HG03135 (cell line): Measurements from ENCODE around the gene CRELD1.
A peak's percentile ranks its signal among the peaks of the same experiment; 100 is the strongest.
"Not testable (repeated sequence)": the region's sequence is repeated elsewhere in the genome, so short reads cannot be mapped to it uniquely, and the experiment has no call there.

Source experiments
- ATAC-seq: cut with Tn5 transposase; IDR thresholded peaks from one replicate; pipeline ENCODE4 v1.9.1; 2021; ENCODE audit warnings: mild to moderate bottlenecking, moderate library complexity; ENCODE audit not compliant: unreplicated experiment

The CRELD1 gene, protein sequence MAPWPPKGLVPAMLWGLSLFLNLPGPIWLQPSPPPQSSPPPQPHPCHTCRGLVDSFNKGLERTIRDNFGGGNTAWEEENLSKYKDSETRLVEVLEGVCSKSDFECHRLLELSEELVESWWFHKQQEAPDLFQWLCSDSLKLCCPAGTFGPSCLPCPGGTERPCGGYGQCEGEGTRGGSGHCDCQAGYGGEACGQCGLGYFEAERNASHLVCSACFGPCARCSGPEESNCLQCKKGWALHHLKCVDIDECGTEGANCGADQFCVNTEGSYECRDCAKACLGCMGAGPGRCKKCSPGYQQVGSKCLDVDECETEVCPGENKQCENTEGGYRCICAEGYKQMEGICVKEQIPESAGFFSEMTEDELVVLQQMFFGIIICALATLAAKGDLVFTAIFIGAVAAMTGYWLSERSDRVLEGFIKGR

DNA sequence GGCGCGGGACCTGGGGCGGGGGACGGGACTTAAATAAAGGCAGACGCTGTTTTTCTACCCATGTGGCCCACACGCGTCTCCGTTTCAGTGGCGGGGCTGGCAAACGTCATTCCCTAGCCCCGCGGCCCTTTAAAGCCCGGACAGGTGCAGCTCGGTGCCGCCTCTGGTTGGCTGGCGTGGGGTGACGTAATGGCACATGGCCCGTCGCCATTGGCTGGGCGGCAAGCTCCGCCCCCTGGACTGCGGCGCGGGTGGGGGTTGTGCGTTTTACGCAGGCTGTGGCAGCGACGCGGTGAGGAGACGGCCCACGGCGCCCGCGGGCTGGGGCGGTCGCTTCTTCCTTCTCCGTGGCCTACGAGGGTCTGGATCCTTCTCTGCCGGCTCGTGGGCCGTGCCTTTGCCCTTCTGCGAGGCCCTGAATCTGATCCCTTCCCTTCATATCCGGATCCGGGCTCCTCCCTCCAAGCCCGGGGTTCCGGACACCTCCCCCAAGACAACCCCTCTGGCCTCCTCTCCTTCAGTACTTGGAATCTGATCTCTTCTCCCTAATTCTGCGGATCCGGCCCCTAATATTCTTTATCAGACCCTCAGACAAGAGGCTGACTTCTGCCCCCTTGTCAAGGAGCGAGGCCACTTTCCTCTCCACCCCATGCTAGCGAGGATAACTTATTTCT lies at the start of gene CRELD1:
Gene CRELD1 (plus strand): TSS at position 274 of the 674 bp plus-strand sequence. CDS start 605 bp downstream, outside the sequence.
- ATAC-seq: peak; percentile 88

DNA sequence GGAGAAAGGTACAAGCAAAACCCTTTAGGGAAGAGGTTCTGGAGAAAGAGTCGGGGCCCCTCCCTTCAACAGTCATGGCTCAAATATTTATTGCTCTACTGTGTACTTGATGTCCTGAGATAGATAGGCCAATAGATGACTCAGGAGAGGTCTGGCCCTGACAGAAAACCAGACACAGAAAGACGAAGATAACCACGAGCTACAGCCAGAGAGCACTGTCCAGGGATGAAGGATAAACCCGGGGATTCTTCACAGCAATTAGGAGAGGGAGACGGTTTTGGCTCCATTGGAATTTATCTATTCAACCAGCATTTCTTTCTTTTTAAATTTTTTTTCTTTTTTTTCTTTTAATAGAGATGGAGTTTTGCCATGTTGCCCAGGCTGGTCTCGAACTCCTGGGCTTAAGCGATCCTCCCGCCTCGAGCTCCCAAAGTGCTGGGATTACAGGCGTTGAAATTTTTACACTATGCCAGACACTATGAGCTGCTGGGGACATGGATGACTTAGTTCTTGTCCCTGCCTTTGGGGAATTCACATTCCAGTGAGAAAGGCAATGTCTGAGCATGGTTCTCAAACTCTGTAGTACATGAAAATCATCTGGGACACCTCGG lies 49.0 kb upstream of the CRELD1 start:
- no peak for ATAC-seq

DNA sequence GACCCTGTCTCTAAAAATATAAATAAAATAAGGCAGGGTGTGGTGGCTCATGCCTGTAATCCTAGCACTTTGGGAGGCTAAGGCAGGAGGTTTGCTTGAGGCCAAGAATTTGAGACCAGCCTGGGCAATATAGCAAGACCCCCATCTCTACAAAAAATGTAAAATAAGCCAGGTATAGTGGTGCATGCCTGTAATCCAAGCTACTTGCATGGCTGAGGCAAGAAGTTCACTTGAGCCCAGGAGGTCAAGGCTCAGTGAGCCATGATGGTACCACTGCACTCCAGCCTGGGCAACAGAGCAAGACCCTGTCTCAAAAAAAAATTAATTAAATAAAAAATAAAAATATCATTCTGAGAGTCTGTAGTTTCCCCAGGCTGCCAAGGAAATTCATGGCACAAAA lies 47.3 kb upstream of the CRELD1 start:
- ATAC-seq: no peak

DNA sequence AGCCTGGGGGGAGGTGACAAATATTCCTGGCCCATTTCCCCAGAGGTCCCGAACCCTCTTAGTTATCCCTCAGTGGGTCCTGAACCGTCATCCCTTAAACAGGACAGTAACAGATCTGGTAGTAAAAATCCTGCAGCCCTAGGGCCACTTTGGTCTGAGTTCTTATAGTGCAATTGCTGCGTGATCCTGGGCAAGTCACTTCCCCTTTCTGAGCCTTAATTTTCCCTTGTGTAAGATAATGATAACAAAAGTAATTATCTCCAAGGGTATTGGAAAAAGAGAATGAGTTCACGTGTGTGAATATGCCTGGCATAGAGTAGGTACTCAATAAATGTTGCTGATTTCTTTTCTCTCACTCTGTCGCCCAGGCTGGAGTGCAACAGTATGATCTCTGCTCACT lies 46.2 kb upstream of the CRELD1 start:
- ATAC-seq: no peak

DNA sequence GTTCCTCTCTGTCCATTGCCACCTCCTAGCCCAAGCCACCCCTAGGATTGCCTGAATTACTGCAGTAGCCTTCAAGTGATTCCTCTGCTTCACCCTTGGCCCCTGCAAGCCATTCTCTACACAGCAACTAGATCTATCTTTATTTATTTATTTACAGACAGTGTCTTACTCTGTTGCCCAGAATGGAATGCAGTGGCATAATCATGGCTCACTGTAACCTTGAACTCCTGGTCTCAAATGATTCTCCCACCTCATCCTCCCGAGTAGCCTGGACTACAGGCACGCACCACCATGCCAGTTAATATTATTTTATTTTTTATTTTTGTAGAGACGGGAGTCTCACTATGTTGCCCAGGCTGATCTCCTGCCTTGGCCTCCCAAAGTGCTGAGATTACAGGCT lies 45.1 kb upstream of the CRELD1 start:
- no peak for ATAC-seq

DNA sequence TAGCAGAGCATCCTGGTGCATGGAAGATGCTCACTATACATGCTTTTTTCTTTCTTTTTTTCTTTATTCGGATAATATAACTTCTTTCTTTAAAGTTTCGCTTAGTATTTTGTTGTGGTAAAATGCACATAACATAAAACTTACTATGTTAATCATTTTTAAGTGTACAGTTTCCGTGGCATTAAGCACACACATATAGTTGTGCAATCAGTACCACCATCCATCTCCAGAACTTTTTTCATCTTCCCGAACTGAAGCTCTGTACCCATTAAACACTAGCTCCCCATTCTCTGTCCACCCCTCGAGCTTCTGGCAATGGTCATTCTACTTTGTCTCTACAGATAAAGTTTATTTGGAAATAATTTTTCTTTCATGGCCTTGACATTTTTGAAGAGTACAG lies 44.2 kb upstream of the CRELD1 start:
- ATAC-seq: no peak

DNA sequence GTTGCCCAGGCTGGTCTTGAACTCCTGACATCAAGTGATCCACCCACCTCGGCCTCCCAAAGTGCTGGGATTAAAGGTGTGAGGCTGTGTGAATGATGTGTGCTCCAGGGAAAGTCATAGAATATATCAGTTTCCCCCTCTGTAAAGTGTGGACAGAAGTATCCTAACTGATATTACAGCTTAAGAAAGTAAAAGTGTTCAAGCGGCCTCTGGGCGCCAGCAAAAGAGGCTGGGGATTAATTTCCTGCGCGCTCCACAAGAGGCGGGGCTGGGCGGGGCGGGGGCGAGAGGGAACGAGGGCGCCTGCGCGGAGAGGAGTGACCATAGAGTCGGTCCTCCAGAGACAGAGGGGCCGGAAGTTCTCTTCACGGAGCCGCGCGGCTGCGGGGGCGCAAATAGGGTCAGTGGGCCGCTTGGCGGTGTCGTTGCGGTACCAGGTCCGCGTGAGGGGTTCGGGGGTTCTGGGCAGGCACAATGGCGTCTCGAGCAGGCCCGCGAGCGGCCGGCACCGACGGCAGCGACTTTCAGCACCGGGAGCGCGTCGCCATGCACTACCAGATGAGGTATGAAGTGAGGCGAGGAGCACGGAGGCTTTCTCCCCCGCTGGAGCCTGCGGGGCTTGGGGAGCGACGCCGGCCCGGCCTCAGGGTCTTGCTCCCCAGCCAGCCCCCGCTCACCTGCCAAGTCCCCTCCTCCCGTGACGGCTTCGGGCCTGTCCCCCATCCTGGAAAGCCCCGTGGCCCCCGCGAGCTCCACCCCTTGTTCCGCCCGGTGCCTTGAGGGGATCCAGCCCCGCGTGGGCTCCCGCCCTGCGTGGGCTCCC lies 43.2 kb upstream of the CRELD1 start, which contains the start of gene JAGN1:
Gene JAGN1 (plus strand): TSS at position 362 of the 823 bp plus-strand sequence. CDS start 113 bp downstream, at position 475.
- peak; percentile 77 for ATAC-seq

DNA sequence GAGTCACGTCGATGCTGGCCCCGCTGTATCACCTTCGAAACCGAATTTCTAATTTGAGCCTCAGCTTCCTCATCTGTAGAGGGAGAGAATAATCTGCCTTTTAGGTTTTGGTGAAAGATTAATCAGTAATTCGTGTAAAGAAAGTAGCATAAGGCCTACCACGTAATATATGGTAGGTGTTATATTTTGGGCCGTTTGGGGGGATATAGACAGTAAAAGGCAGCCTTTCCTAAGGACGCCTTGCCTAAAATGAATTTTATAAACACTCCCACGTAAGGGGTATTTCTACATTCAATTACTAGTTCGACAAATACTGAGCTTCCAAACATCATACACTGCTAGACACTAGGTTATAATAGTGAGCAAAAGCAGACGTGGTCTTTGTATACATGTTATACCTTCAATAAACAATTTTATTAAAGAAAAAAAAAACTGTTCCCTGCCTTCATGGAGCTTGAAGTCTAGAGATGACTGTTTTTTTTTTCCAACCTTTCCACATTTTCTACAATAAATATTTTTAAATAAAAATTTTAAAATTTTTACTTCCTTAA lies 42.5 kb upstream of the CRELD1 start:
- no peak for ATAC-seq

DNA sequence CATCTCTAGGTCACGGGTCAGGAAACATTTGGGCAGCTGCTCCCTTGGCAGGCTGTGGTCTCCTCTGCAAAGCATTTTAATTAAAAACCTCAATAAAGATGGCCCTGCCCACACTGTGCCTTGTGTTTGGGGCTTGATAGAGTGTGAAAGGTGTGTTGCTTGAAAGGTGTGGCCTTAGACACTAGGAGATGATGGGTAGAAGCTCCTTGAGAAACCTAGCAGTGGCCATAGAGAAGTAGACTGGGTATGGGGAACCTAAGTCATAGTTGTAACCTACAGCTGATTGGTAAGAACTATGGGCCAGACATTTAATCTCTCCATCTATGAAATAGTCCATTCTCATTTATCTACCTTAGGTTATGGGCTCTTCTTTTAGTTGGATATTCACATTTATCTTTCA lies 39.9 kb upstream of the CRELD1 start:
- ATAC-seq: no peak

DNA sequence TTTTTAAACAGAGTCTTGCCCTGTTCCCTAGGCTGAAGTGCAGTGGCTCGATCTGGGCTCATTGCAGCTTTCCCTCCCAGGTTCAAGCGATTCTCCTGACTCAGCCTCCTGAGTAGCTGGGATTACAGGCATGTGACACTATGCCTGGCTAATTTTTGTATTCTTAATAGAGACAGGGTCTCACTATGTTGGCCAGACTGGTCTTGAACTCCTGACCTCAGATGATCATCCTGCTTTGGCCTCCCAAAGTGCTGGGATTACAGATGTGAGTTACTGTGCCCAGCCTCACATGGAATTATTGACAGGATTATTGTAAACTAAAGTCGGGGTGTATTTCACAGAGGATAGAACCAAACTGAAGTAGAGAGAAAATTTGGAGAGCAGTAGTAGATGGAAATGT lies 37.9 kb upstream of the CRELD1 start:
- not testable (repeated sequence) for ATAC-seq

DNA sequence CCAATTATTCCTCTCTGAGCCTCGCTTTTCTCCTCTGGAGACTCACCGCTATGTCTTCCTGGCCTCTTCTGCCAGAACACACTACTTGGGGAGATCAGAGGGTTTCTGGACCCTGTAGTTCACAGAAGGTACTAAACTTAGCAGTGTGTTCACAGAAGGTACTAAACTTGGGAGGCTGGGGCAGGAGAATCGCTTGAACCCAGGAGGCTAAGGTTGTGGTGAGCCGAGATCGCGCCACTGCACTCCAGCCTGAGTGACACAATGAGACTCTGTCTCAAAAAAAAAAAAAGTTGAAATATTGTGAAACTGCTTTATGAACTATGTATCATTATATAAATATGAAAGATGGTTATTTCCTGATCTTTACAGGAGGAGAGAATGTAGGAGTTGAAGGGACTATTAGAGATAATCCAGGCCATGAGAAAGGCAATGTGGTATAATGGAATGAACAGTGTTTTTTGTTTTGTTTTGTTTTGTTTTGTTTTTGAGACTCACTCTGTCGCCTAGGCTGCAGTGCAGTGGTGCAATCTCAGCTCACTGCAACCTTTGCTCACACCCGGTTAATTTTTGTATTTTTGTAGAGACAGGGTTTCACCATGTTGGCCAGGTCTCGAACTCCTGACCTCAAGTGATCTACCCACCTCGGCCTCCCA lies 36.8 kb upstream of the CRELD1 start:
- not testable (repeated sequence) for ATAC-seq

DNA sequence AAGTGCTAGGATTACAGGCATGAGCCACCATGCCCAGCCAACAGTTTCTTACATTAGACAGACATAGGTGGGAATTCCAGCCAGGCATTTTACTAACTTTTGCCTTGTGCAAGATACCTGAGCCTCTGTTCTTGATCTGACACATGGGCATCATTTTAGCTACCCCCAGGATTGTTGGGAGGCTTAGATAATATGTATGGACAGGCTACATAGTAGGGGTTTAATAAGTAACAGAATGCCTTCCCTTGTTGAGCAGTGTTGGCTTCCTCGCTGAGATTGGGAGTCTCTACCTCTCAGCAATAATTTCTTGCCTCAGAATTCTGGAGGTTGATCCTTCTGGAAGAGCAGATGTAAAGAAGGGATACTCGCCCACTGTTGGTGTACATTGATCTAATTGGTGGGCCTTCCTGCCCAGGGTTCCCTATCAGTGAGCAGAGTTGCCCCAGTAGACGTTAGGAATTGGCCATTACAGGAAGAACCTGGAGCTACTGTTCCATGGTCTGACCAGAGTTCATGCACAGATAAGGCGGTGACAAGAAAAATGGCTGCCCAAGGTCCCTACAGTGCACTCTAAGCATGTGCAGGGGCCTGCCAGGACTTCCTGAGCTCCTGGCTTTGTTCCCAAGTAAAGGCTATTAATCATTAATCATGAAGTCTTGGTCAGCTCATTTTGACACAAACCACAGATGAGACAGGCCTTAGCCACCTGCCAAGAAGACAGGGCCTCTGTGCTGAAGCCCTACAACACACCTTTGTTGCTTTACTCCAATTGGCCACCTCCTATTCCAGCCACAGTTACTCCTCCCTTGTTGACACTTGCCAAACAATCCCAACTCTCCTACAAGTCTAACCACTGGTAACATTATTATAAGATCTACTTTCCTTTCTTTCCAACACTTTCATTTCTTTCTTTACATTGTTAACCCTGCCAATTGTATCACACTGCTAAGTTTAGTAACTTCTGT lies 35.9 kb upstream of the CRELD1 start:
- ATAC-seq: no peak

DNA sequence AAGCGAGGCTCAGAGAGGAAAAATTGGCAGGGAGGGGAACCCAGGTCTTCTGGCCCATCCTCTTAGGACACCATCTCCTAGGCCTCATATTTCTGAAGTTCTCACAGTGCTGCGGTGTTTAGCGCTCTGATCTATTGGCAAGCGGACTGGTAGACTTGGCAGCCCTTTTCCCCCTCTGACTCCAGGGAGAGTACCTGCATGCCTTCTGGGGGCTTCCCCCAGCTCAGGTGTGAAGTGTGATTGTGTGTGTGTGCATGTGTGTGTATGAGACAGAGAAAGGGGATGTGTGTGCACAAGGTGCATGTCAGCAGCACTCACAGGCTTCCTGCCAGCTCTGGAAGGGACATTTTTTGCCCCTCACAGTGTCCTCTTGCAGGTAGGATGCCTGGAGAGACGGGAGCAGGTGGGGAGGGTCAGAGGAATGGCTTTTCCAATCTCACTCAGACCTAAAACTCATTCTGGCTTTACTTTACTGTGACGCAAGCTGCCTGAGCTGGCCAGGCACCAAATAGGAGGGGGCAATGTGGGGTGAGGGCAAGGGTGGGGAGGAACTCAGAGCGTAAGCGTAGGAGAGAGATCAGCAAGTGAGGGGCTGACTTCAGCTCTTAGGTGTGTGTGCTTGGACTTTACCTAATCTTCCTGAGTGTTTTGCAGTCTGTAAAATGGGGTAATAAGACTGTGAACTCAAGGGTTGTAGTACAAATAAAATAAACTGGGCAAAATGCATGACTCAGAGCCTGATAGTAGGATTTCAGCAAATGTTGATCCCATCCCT lies 35.0 kb upstream of the CRELD1 start:
- ATAC-seq: no peak

DNA sequence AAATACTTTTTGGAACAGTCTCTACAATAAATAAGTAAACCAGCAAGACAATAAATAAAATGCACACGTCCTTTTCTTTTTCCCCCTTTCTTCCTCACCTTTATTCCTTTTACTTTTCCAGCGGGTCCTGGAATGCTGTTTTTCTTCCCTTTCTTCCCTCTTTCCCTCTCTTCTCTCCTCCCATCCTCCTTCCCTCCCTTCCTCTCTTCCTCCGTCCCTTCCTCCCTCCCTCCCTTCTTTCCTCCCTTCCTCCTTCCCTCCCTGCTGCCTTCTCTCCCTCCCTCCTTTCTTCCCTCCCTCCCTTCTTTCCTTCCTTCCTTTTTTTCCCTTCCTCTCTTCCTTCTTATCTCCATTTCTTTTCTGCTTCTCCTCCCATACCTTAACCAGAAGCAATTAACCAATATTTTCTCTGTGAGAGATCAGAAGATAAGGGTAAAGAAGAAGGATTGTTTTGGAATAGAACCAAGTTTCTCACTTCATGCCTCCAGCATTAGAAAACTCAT lies 34.3 kb upstream of the CRELD1 start:
- ATAC-seq: no peak

DNA sequence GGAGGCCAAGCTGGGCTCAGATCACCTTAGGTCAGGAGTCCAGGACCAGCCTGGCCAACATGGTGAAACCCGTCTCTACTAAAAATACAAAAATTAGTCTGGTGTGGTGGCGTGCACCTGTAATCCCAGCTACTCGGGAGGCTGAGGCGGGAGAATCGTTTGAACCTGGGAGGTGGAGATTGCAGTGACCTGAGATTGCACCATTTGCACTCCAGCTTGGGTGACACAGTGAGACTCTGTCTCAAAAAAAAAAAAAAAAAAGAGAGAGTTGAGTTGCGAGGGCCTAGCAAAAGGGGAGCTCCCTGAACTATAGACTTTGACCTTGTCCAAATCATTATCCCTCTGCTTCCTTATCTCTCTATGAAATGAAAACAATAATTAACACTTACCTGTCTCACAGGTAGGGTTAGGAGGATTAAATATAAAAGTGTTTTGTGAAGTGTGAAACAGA lies 32.6 kb upstream of the CRELD1 start:
- not testable (repeated sequence) for ATAC-seq

DNA sequence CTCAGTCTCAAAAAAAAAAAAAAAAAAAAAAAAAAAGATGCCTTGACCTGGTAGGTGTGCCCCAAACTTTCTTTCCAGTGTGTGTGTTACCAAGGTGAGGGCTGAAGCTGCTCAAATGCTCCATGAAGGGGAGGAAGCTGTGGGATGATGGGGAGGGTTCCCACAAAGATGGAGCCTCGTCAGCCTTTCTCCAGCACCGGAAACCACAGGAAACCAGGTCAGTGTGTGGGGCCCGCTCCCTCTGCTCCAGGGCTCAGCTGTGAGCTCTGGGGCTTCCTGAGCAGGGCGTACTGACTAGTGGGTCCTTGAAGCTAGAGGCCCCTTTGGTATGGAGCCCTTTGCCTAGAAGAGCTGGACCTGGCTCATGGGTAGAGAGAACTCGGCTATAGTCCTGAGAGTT lies 31.7 kb upstream of the CRELD1 start:
- no peak for ATAC-seq

DNA sequence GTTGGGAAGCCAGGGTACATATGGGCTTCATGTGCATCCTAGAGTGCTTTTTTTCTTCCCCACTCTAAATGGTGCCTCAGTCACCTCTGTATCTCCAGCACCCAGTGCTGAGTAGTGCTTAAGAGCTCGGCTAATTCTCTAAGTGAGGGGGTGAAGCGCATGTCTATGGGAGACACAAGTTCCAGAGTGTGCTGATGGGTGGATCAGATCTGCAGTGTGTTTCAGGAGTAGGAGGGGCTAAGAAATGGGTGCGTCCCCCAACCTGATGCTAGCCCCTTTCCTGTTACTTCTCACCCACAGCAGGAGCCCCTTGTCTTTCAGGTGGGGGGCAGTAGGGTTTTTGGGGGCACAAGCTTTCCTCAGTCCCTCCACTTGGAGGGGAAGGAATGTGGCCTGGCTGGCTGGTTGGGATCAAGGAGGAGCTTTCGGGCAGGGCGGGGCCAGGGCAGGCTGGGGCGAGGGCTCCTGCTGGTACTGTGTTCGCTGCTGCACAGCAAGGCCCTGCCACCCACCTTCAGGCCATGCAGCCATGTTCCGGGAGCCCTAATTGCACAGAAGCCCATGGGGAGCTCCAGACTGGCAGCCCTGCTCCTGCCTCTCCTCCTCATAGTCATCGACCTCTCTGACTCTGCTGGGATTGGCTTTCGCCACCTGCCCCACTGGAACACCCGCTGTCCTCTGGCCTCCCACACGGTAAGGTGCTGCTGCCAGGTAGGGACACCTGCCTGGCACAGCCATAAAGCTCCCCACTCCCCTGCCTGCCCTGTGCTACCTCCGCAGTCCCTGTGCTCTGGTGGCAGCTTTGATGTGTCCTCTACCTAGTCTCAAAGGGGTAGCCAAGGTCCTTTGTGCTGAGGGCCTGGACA lies 31.0 kb upstream of the CRELD1 start, which contains the start of gene IL17RE:
Gene IL17RE (plus strand): TSS at position 477 of the 866 bp plus-strand sequence. CDS start 85 bp downstream, at position 562.
- ATAC-seq: no peak
